ENCODE measurements around the gene GSN. TPM values are rescaled to one million over a fixed set of nuclear protein-coding genes. Genes with fewer than 3 reads are reported as not detected.

GSN gene
- total and polyA plus RNA-seq, 9 of the 15 experiments (the other 6 are each of a cell fraction or from before 2014, with no cell fraction given), result 0.39 to 16.6 (median 8.2) TPM

DNA sequence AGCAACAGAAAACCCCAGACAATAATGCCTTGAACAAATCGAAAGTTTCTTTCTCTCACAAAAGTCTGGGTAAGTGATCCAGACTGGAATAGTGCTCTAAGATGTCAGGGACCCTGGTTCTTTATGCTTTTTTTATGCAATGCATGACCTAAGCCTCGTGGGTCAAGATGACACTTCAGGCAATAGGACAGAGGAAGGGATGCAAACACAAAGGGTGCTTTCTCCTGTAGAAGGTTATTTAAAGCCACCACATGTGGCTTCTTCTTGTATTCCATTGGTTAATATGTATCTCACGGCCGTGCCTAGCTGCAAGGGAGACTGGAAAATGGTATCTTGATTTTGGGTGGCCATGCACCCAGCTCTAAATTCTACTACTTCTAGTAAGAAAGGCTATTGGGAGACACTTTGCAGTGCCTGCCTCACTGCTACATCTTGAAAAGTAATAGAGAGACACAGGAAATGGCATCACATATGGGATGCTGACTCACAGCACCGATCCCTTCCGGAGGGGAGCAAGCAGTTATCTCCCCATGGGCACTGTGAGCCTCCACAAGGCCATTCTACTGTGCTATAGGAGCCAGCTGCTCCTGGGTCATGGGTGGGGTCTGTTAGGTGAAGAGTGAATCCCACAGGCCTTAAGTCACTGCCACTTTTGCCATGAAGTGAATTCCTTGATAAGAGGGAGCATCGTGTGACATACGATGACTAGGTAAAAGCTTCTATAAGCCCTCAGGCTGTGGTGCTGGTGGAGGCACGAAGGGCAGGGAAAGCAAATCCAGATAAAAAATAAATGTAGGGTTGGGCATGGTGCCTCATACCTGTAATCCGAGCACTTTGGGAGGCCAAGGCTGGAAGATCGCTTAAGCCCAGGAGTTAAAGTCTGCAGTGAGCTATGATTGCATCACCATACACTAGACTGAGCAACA lies 33.8 kb upstream of the GSN start (continued):
- TF ChIP-seq, protein P1, sequence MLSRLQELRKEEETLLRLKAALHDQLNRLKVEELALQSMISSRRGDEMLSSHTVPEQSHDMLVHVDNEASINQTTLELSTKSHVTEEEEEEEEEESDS (CRISPR knock-in tag; IDR thresholded peaks at IDR 0.05), result no peak
- no peak for TF ChIP-seq NR2C2 (CRISPR knock-in tag; IDR thresholded peaks at IDR 0.05)
- TF ChIP-seq NR2C2 (tag; IDR thresholded peaks at IDR 0.05), result peak; percentile 69; the same call in 1 of the 2 replicates
- TF ChIP-seq MAFF (IDR thresholded peaks at IDR 0.05; ENCODE audit: low read length), result peak; percentile 61
- peak; percentile 45; the same call in 1 of the 2 replicates for TF ChIP-seq SMARCC2 (IDR thresholded peaks at IDR 0.05; ENCODE audit: low read depth)
- TF ChIP-seq, protein P2, sequence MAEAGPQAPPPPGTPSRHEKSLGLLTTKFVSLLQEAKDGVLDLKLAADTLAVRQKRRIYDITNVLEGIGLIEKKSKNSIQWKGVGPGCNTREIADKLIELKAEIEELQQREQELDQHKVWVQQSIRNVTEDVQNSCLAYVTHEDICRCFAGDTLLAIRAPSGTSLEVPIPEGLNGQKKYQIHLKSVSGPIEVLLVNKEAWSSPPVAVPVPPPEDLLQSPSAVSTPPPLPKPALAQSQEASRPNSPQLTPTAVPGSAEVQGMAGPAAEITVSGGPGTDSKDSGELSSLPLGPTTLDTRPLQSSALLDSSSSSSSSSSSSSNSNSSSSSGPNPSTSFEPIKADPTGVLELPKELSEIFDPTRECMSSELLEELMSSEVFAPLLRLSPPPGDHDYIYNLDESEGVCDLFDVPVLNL (CRISPR knock-in tag; IDR thresholded peaks at IDR 0.05; ENCODE audit: low read depth), result no peak
- peak; percentile 39; the same call in 1 of the 2 replicates for TF ChIP-seq SUPT5H (IDR thresholded peaks at IDR 0.05)
- TF ChIP-seq, protein P3, sequence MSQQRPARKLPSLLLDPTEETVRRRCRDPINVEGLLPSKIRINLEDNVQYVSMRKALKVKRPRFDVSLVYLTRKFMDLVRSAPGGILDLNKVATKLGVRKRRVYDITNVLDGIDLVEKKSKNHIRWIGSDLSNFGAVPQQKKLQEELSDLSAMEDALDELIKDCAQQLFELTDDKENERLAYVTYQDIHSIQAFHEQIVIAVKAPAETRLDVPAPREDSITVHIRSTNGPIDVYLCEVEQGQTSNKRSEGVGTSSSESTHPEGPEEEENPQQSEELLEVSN (IDR thresholded peaks at IDR 0.05; ENCODE audit: borderline replicate concordance in 1 of 2, extremely low read depth in 1 of 2, insufficient read depth in 1 of 2, insufficient read length in 1 of 2, low read depth in 1 of 2, low read length in 1 of 2, poor library complexity in 1 of 2, severe bottlenecking in 1 of 2), result peak in 1 of 2 experiments; percentile 10
- TF ChIP-seq SMARCE1 (IDR thresholded peaks at IDR 0.05), result peak; percentile 63; the same call in 1 of the 2 replicates
- TF ChIP-seq HDAC8 (tag; IDR thresholded peaks at IDR 0.05), result peak; percentile 58; the same call in 1 of the 2 replicates
- peak; percentile 91 for TF ChIP-seq CEBPB (tag; IDR thresholded peaks at IDR 0.05)
- no peak for TF ChIP-seq ATF1 (CRISPR knock-in tag; IDR thresholded peaks at IDR 0.05)
- TF ChIP-seq ATF1 (tag; IDR thresholded peaks at IDR 0.05), result peak; percentile 63
- TF ChIP-seq EP400 (IDR thresholded peaks at IDR 0.05), result 0 out of 2 replicates have a peak, but pooled peaks have one; percentile 38
- TF ChIP-seq NR4A1 (CRISPR knock-in tag; IDR thresholded peaks at IDR 0.05), result no peak; the same call in 1 of the 2 replicates
- TF ChIP-seq NR4A1 (tag; IDR thresholded peaks at IDR 0.05), result peak; percentile 64
- TF ChIP-seq XRCC4 (IDR thresholded peaks at IDR 0.05; ENCODE audit: extremely low read depth, insufficient read depth, insufficient read length), result no peak

Measured in K562 (cell line).